ENCODE data around the gene SHISA6. TPM values are rescaled to one million over a fixed set of nuclear protein-coding genes. Genes with fewer than 3 reads are reported as not detected.

The SHISA6 gene
- total RNA-seq, 1 experiment from 2014 or later: not detected

- Histone ChIP-seq H3K9me3 (ENCODE audit: control insufficient read depth, insufficient read depth, low read depth, low read length) (no peaks in the 10 kb centered on the region), H3K36me3 (ENCODE audit: control insufficient read depth, insufficient read depth, low read length) (no peaks in the 10 kb centered on the region), H3K27me3 (ENCODE audit: control insufficient read depth, insufficient read depth, low read length) (no peaks in the 10 kb centered on the region), H3K4me3 (ENCODE audit: low read depth in 2 of 2, low read length in 2 of 2) (no peak overlapping the region), H3K27ac (ENCODE audit: low read length) (no peak overlapping the region), H3K4me1 (ENCODE audit: control insufficient read depth, insufficient read depth, low read length) (no peaks in the 10 kb centered on the region)
- in situ Hi-C loops (cut with HindIII; ENCODE audit: low pct_unique_long_range_greater_than_20kb, low sequenced_read_pairs): no loop called here
- no TSS peak for BruUV-seq (replicated peaks)
- ATAC-seq (no peak), DNase-seq (ENCODE audit: low read depth, low spot score) (no peak)
- ChIA-PET POLR2A (no interaction called here), CTCF (no interaction called here)
- TF ChIP-seq TCF7L2 (IDR thresholded peaks at IDR 0.05; ENCODE audit: low read depth, low read length): no peak
- intact Hi-C loops (cut with micrococcal nuclease; ENCODE audit: unreplicated experiment): no loop called here
Measured at GRCh38 chr17:11387610-11388009, 146.6 kb downstream of the SHISA6 start.

- ATAC-seq (no peak), DNase-seq (ENCODE audit: low read depth, low spot score) (no peak)
- H3K9me3 ChIP-seq (ENCODE audit: control insufficient read depth, insufficient read depth, low read depth, low read length): no peaks in the 10 kb centered on the region
- H3K27me3 ChIP-seq (ENCODE audit: control insufficient read depth, insufficient read depth, low read length): no peaks in the 10 kb centered on the region
- in situ Hi-C loops (cut with HindIII; ENCODE audit: low pct_unique_long_range_greater_than_20kb, low sequenced_read_pairs): no loop called here
- H3K4me1 ChIP-seq (ENCODE audit: control insufficient read depth, insufficient read depth, low read length): no peaks in the 10 kb centered on the region
- POLR2A ChIA-PET: no interaction called here
- H3K4me3 ChIP-seq (ENCODE audit: low read depth in 2 of 2, low read length in 2 of 2): no peak overlapping the region
- BruUV-seq (replicated peaks): no TSS peak
- TF ChIP-seq SIN3A (IDR thresholded peaks at IDR 0.05; ENCODE audit: borderline replicate concordance, insufficient read depth, low read depth, low read length) (no peak), POLR2AphosphoS5 (IDR thresholded peaks at IDR 0.05; ENCODE audit: low read depth, low read length) (no peak), TCF7L2 (IDR thresholded peaks at IDR 0.05; ENCODE audit: low read depth, low read length) (no peak)
- TF ChIP-seq, protein P1, sequence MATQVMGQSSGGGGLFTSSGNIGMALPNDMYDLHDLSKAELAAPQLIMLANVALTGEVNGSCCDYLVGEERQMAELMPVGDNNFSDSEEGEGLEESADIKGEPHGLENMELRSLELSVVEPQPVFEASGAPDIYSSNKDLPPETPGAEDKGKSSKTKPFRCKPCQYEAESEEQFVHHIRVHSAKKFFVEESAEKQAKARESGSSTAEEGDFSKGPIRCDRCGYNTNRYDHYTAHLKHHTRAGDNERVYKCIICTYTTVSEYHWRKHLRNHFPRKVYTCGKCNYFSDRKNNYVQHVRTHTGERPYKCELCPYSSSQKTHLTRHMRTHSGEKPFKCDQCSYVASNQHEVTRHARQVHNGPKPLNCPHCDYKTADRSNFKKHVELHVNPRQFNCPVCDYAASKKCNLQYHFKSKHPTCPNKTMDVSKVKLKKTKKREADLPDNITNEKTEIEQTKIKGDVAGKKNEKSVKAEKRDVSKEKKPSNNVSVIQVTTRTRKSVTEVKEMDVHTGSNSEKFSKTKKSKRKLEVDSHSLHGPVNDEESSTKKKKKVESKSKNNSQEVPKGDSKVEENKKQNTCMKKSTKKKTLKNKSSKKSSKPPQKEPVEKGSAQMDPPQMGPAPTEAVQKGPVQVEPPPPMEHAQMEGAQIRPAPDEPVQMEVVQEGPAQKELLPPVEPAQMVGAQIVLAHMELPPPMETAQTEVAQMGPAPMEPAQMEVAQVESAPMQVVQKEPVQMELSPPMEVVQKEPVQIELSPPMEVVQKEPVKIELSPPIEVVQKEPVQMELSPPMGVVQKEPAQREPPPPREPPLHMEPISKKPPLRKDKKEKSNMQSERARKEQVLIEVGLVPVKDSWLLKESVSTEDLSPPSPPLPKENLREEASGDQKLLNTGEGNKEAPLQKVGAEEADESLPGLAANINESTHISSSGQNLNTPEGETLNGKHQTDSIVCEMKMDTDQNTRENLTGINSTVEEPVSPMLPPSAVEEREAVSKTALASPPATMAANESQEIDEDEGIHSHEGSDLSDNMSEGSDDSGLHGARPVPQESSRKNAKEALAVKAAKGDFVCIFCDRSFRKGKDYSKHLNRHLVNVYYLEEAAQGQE (IDR thresholded peaks at IDR 0.05; ENCODE audit: insufficient read depth in 1 of 2, low read depth in 2 of 2, low read length in 1 of 2): no peak
- TF ChIP-seq, protein P2, sequence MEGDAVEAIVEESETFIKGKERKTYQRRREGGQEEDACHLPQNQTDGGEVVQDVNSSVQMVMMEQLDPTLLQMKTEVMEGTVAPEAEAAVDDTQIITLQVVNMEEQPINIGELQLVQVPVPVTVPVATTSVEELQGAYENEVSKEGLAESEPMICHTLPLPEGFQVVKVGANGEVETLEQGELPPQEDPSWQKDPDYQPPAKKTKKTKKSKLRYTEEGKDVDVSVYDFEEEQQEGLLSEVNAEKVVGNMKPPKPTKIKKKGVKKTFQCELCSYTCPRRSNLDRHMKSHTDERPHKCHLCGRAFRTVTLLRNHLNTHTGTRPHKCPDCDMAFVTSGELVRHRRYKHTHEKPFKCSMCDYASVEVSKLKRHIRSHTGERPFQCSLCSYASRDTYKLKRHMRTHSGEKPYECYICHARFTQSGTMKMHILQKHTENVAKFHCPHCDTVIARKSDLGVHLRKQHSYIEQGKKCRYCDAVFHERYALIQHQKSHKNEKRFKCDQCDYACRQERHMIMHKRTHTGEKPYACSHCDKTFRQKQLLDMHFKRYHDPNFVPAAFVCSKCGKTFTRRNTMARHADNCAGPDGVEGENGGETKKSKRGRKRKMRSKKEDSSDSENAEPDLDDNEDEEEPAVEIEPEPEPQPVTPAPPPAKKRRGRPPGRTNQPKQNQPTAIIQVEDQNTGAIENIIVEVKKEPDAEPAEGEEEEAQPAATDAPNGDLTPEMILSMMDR (IDR thresholded peaks at IDR 0.05): no peak
- intact Hi-C loops (cut with micrococcal nuclease; ENCODE audit: unreplicated experiment): no loop called here
- CTCF ChIA-PET: no interaction called here
- no peak overlapping the region for H3K27ac ChIP-seq (ENCODE audit: low read length)
- no peaks in the 10 kb centered on the region for H3K36me3 ChIP-seq (ENCODE audit: control insufficient read depth, insufficient read depth, low read length)
Measured at GRCh38 chr17:11388054-11388453, 147.0 kb downstream of the SHISA6 start.

DNA sequence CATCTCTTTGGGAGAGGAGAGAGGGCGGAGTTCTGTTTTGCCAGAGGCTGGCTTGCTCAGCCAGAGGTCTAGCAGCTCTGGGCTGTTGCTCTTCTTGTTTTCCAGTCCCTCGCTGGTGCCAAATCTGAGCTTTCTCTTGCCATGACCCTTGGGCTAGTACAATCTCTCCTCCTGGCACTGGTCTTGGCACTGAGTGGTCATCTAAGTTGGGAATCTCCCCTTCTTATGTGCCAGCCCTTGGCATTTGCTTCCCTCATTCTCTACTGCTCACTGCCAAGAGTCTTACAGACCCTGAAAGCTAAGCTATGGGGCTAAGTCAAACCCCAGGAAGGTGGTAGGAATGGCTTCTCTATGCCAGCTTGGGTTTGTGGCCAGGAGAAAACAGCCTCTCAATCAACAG lies 148.6 kb downstream of the SHISA6 start:
- intact Hi-C loops (cut with micrococcal nuclease; ENCODE audit: unreplicated experiment): no loop called here
- ChIA-PET CTCF (no interaction called here), POLR2A (no interaction called here)

More for the DNA sequence above, 148.6 kb downstream of the SHISA6 start:
- DNase-seq (ENCODE audit: low read depth, low spot score) (no peak), ATAC-seq (no peak)
- no TSS peak for BruUV-seq (replicated peaks)
- no peaks in the 10 kb centered on the region for H3K27me3 ChIP-seq (ENCODE audit: control insufficient read depth, insufficient read depth, low read length)
- TF ChIP-seq TCF7L2 (IDR thresholded peaks at IDR 0.05; ENCODE audit: low read depth, low read length): no peak
- TF ChIP-seq SIN3A (IDR thresholded peaks at IDR 0.05; ENCODE audit: borderline replicate concordance, insufficient read depth, low read depth, low read length): no peak
- TF ChIP-seq, protein P1 (IDR thresholded peaks at IDR 0.05; ENCODE audit: insufficient read depth in 1 of 2, low read depth in 2 of 2, low read length in 1 of 2): no peak
- TF ChIP-seq, protein P2 (IDR thresholded peaks at IDR 0.05): no peak
- no peak for TF ChIP-seq POLR2AphosphoS5 (IDR thresholded peaks at IDR 0.05; ENCODE audit: low read depth, low read length)
- H3K4me1 ChIP-seq (ENCODE audit: control insufficient read depth, insufficient read depth, low read length): no peaks in the 10 kb centered on the region
- no peak overlapping the region for H3K4me3 ChIP-seq (ENCODE audit: low read depth in 2 of 2, low read length in 2 of 2)
- H3K36me3 ChIP-seq (ENCODE audit: control insufficient read depth, insufficient read depth, low read length): no peaks in the 10 kb centered on the region
- no peaks in the 10 kb centered on the region for H3K9me3 ChIP-seq (ENCODE audit: control insufficient read depth, insufficient read depth, low read depth, low read length)
- in situ Hi-C loops (cut with HindIII; ENCODE audit: low pct_unique_long_range_greater_than_20kb, low sequenced_read_pairs): no loop called here
- H3K27ac ChIP-seq (ENCODE audit: low read length): no peak overlapping the region

Data from Panc1 (cell line).